HG02885 (cell line): Measurements from ENCODE around the gene ADRM1.

Experiments used
- ATAC-seq: cut with Tn5 transposase; IDR thresholded peaks from one replicate; pipeline ENCODE4 v1.9.1; 2021; ENCODE audit warnings: mild to moderate bottlenecking; ENCODE audit not compliant: unreplicated experiment, poor library complexity

ADRM1 gene

GRCh38 chr20:62296724-62297448 is 5.9 kb upstream of the ADRM1 start:
- no peak for ATAC-seq

- no peak for ATAC-seq
Observed at GRCh38 chr20:62297449-62298227, 5.2 kb upstream of the ADRM1 start.

GRCh38 chr20:62298577-62299249 is 4.1 kb upstream of the ADRM1 start:
- ATAC-seq = no peak

- no peak for ATAC-seq
Observed at GRCh38 chr20:62299666-62300236, 3.0 kb upstream of the ADRM1 start.

- no peak for ATAC-seq
Observed at GRCh38 chr20:62300319-62300718, 2.5 kb upstream of the ADRM1 start.

- no peak for ATAC-seq
Observed at GRCh38 chr20:62301111-62301668, 1.6 kb upstream of the ADRM1 start.

GRCh38 chr20:62301773-62302340 is 940 bp upstream of the ADRM1 start:
- ATAC-seq = peak; percentile 27

GRCh38 chr20:62303062-62303339 is 204 bp downstream of the ADRM1 start:
- no peak for ATAC-seq

GRCh38 chr20:62303340-62304226 is 786 bp downstream of the ADRM1 start:
- peak; percentile 2 for ATAC-seq

GRCh38 chr20:62304331-62305148 is 1.7 kb downstream of the ADRM1 start:
- no peak for ATAC-seq

- ATAC-seq = no peak
Observed at GRCh38 chr20:62305149-62305764, 2.5 kb downstream of the ADRM1 start.

- no peak for ATAC-seq
Observed at GRCh38 chr20:62305765-62306413, 3.1 kb downstream of the ADRM1 start.

- ATAC-seq = no peak
Observed at GRCh38 chr20:62306414-62307187, 3.8 kb downstream of the ADRM1 start.

- ATAC-seq = no peak
Observed at GRCh38 chr20:62307226-62308101, 4.7 kb downstream of the ADRM1 start.

GRCh38 chr20:62308102-62308822 is 5.5 kb downstream of the ADRM1 start:
- ATAC-seq = no peak
